Upper lobe of left lung (tissue), 4 donors: ENCODE measurements around the gene MRPL11.

Source experiments
- CTCF ChIP-seq, 6 experiments: fragments of 450-650 bp in 4 of 6; fragments of 200-600 bp in 2 of 6; sonication (generic) in 2 of 6; IDR thresholded peaks; one replicate each; pipeline ENCODE4 v1.5.1; 2016 to 2019; ENCODE audit warnings: antibody characterized with exemption in 6 of 6
- EP300 ChIP-seq, 4 donors: sonication (generic); formaldehyde crosslinking; IDR thresholded peaks; one replicate each; pipeline ENCODE4 v1.5.1; 2017; ENCODE audit warnings: antibody characterized with exemption in 4 of 4, control low read depth in 2 of 4
- POLR2A ChIP-seq, 4 donors: fragments of 450-650 bp; IDR thresholded peaks; one replicate each; pipeline ENCODE4 v1.5.1; 2016 to 2017; ENCODE audit warnings: antibody characterized with exemption in 4 of 4, mild to moderate bottlenecking in 2 of 4
- POLR2AphosphoS5 ChIP-seq, 2 donors: sonication (generic); formaldehyde crosslinking; IDR thresholded peaks; one replicate each; pipeline ENCODE4 v1.5.1; 2017; ENCODE audit warnings: antibody characterized with exemption in 2 of 2

- no peak for TF ChIP-seq CTCF (IDR thresholded peaks at IDR 0.05)
- no peak for TF ChIP-seq POLR2AphosphoS5 (IDR thresholded peaks at IDR 0.05)
- no peak for TF ChIP-seq EP300 (IDR thresholded peaks at IDR 0.05)
- TF ChIP-seq POLR2A (IDR thresholded peaks at IDR 0.05), result no peak
Measured at GRCh38 chr11:66391322-66391721, 47.3 kb downstream of the MRPL11 start.
